Measurements from ENCODE around the gene PTK6.
A peak's percentile ranks its signal among the peaks of the same experiment; 100 is the strongest.

The PTK6 gene

GRCh38 chr20:63536997-63537524 is at the start of gene PTK6:
Gene PTK6, minus strand, starts transcription at chr20:63537376. Its CDS starts 62 bp downstream, at chr20:63537314.
- H3K9ac ChIP-seq (ENCODE audit: low read length) = peak within 1 kb of the TSS; percentile 69; the same call in 1 of the 2 replicates
- no peak for TF ChIP-seq EZH2phosphoT487 (IDR thresholded peaks at IDR 0.05; ENCODE audit: low read length)
- no peak for TF ChIP-seq EZH2 (optimal IDR thresholded peaks at IDR 0.05; ENCODE audit: low read depth, low read length)
- no peak for TF ChIP-seq CTCF (IDR thresholded peaks at IDR 0.05; ENCODE audit: low read length)
- DNase-seq = no peak
- no peaks in the 10 kb centered on the region for H3K79me2 ChIP-seq (ENCODE audit: low read length)
- peak within 1 kb of the TSS; percentile 98 for H2AFZ ChIP-seq (ENCODE audit: low read length)
- H3K4me2 ChIP-seq (ENCODE audit: low read depth, low read length) = peak within 1 kb of the TSS; percentile 98
- peak within 1 kb of the TSS; percentile 61; the same call in 1 of the 2 replicates for H3K27ac ChIP-seq (ENCODE audit: low read length)
- peaks cover 7% of the 10 kb centered on the region; the same call in 1 of the 2 replicates for H3K4me1 ChIP-seq (ENCODE audit: low read length)
- H3K27me3 ChIP-seq (replicated peaks; ENCODE audit: insufficient read depth, low read length) = peaks cover 47% of the 10 kb centered on the region
- H3K9me3 ChIP-seq (replicated peaks; ENCODE audit: insufficient read depth, low read length) = no peaks in the 10 kb centered on the region
- no peaks in the 10 kb centered on the region for H4K20me1 ChIP-seq (ENCODE audit: insufficient read depth, low read length)
- H3K4me3 ChIP-seq (ENCODE audit: low read length) = peak within 1 kb of the TSS; percentile 65
- no peaks in the 10 kb centered on the region for H3K9me2 ChIP-seq (replicated peaks; ENCODE audit: insufficient read depth, low read length)
- H3K36me3 ChIP-seq (replicated peaks; ENCODE audit: insufficient read depth, low read length) = no peaks in the 10 kb centered on the region
- H3F3A ChIP-seq (ENCODE audit: insufficient read depth, low read length) = 0 out of 2 replicates have a peak, but pooled peaks cover 4% of the 10 kb centered on the region

- no peaks in the 10 kb centered on the region for H3F3A ChIP-seq (ENCODE audit: insufficient read depth, low read length)
- no peak for TF ChIP-seq CTCF (IDR thresholded peaks at IDR 0.05; ENCODE audit: low read length)
- no peak for TF ChIP-seq EZH2phosphoT487 (IDR thresholded peaks at IDR 0.05; ENCODE audit: low read length)
- TF ChIP-seq EZH2 (optimal IDR thresholded peaks at IDR 0.05; ENCODE audit: low read depth, low read length) = no peak
- H3K4me3 ChIP-seq (ENCODE audit: low read length) = no peak overlapping the region
- no peaks in the 10 kb centered on the region for H3K9me3 ChIP-seq (replicated peaks; ENCODE audit: insufficient read depth, low read length)
- no peaks in the 10 kb centered on the region for H4K20me1 ChIP-seq (ENCODE audit: insufficient read depth, low read length)
- DNase-seq = no peak
- no peak overlapping the region for H3K4me2 ChIP-seq (ENCODE audit: low read depth, low read length)
- peaks cover 21% of the 10 kb centered on the region for H3K27me3 ChIP-seq (replicated peaks; ENCODE audit: insufficient read depth, low read length)
- H3K79me2 ChIP-seq (ENCODE audit: low read length) = no peaks in the 10 kb centered on the region
- no peaks in the 10 kb centered on the region for H3K9me2 ChIP-seq (replicated peaks; ENCODE audit: insufficient read depth, low read length)
- H3K9ac ChIP-seq (ENCODE audit: low read length) = no peak overlapping the region
- H3K27ac ChIP-seq (ENCODE audit: low read length) = no peak overlapping the region
- H3K4me1 ChIP-seq (ENCODE audit: low read length) = no peaks in the 10 kb centered on the region
- no peak overlapping the region for H2AFZ ChIP-seq (ENCODE audit: low read length)
- H3K36me3 ChIP-seq (replicated peaks; ENCODE audit: insufficient read depth, low read length) = no peaks in the 10 kb centered on the region
Measured at GRCh38 chr20:63586797-63587196, 49.6 kb upstream of the PTK6 start.

- no peaks in the 10 kb centered on the region for H3K79me2 ChIP-seq (ENCODE audit: low read length)
- no peaks in the 10 kb centered on the region for H4K20me1 ChIP-seq (ENCODE audit: insufficient read depth, low read length)
- peaks cover 29% of the 10 kb centered on the region for H3K27me3 ChIP-seq (replicated peaks; ENCODE audit: insufficient read depth, low read length)
- H3K4me2 ChIP-seq (ENCODE audit: low read depth, low read length) = no peak overlapping the region
- no peak overlapping the region for H3K27ac ChIP-seq (ENCODE audit: low read length)
- no peaks in the 10 kb centered on the region for H3K9me2 ChIP-seq (replicated peaks; ENCODE audit: insufficient read depth, low read length)
- no peak overlapping the region for H3K4me3 ChIP-seq (ENCODE audit: low read length)
- no peak overlapping the region for H3K9ac ChIP-seq (ENCODE audit: low read length)
- no peak for DNase-seq
- no peaks in the 10 kb centered on the region for H3K36me3 ChIP-seq (replicated peaks; ENCODE audit: insufficient read depth, low read length)
- no peaks in the 10 kb centered on the region for H3K4me1 ChIP-seq (ENCODE audit: low read length)
- H3K9me3 ChIP-seq (replicated peaks; ENCODE audit: insufficient read depth, low read length) = no peaks in the 10 kb centered on the region
- no peak overlapping the region for H2AFZ ChIP-seq (ENCODE audit: low read length)
- TF ChIP-seq EZH2 (optimal IDR thresholded peaks at IDR 0.05; ENCODE audit: low read depth, low read length) = no peak
- no peak for TF ChIP-seq CTCF (IDR thresholded peaks at IDR 0.05; ENCODE audit: low read length)
- no peak for TF ChIP-seq EZH2phosphoT487 (IDR thresholded peaks at IDR 0.05; ENCODE audit: low read length)
- H3F3A ChIP-seq (ENCODE audit: insufficient read depth, low read length) = no peaks in the 10 kb centered on the region
Measured at GRCh38 chr20:63585616-63586565, 48.7 kb upstream of the PTK6 start.

All from MM.1S (cell line).